ENCODE measurements around the gene PTPRU. TPM values are rescaled to one million over a fixed set of nuclear protein-coding genes. Genes with fewer than 3 reads are reported as not detected.

The PTPRU gene
- total RNA-seq, 2 donors from 2014 or later: 28.7 to 47.8 TPM

GRCh38 chr1:29319300-29320110 is 83.2 kb downstream of the PTPRU start:
- H3K27ac ChIP-seq: no peak overlapping the region
- no peaks in the 10 kb centered on the region for H3K4me1 ChIP-seq (ENCODE audit: control insufficient read depth in 1 of 2, low read depth in 2 of 2)
- peaks cover 9% of the 10 kb centered on the region for H3K36me3 ChIP-seq
- no peak for ATAC-seq (ENCODE audit: insufficient number of reproducible peaks, low FRiP score, low read depth)
- no peak for DNase-seq (ENCODE audit: low spot score)
- no peaks in the 10 kb centered on the region for H3K9me3 ChIP-seq
- TF ChIP-seq CTCF (IDR thresholded peaks at IDR 0.05): no peak
- H3K4me3 ChIP-seq: no peak overlapping the region
- H3K27me3 ChIP-seq (replicated peaks; ENCODE audit: insufficient read depth): no peaks in the 10 kb centered on the region

GRCh38 chr1:29320156-29320940 is 84.0 kb downstream of the PTPRU start:
- H3K27ac ChIP-seq: no peak overlapping the region
- ATAC-seq (ENCODE audit: insufficient number of reproducible peaks, low FRiP score, low read depth): no peak
- peaks cover 9% of the 10 kb centered on the region for H3K36me3 ChIP-seq
- no peaks in the 10 kb centered on the region for H3K9me3 ChIP-seq
- no peak overlapping the region for H3K4me3 ChIP-seq
- no peaks in the 10 kb centered on the region for H3K4me1 ChIP-seq (ENCODE audit: control insufficient read depth in 1 of 2, low read depth in 2 of 2)
- H3K27me3 ChIP-seq (replicated peaks; ENCODE audit: insufficient read depth): no peaks in the 10 kb centered on the region
- TF ChIP-seq CTCF (IDR thresholded peaks at IDR 0.05): no peak
- no peak for DNase-seq (ENCODE audit: low spot score)

- no peak for DNase-seq (ENCODE audit: low spot score)
- no peak for TF ChIP-seq CTCF (IDR thresholded peaks at IDR 0.05)
- H3K36me3 ChIP-seq: peaks cover 9% of the 10 kb centered on the region
- H3K27me3 ChIP-seq (replicated peaks; ENCODE audit: insufficient read depth): no peaks in the 10 kb centered on the region
- no peaks in the 10 kb centered on the region for H3K9me3 ChIP-seq
- H3K4me3 ChIP-seq: no peak overlapping the region
- H3K4me1 ChIP-seq (ENCODE audit: control insufficient read depth in 1 of 2, low read depth in 2 of 2): no peaks in the 10 kb centered on the region
- ATAC-seq (ENCODE audit: insufficient number of reproducible peaks, low FRiP score, low read depth): no peak
- no peak overlapping the region for H3K27ac ChIP-seq
Measured at GRCh38 chr1:29321176-29321575, 84.9 kb downstream of the PTPRU start.

GRCh38 chr1:29322147-29322694 is 85.9 kb downstream of the PTPRU start:
- Histone ChIP-seq H3K27ac (no peak overlapping the region), H3K4me3 (no peak overlapping the region), H3K9me3 (no peaks in the 10 kb centered on the region), H3K4me1 (ENCODE audit: control insufficient read depth in 1 of 2, low read depth in 2 of 2) (no peaks in the 10 kb centered on the region), H3K36me3 (peaks cover 9% of the 10 kb centered on the region), H3K27me3 (replicated peaks; ENCODE audit: insufficient read depth) (no peaks in the 10 kb centered on the region)
- DNase-seq (ENCODE audit: low spot score) (no peak), ATAC-seq (ENCODE audit: insufficient number of reproducible peaks, low FRiP score, low read depth) (no peak)
- no peak for TF ChIP-seq CTCF (IDR thresholded peaks at IDR 0.05)

Data from thoracic aorta (tissue), 2 donors.